GM18499 (cell line): Measurements from ENCODE around the gene C16orf96.

Experiments
- ATAC-seq: cut with Tn5 transposase; IDR thresholded peaks from one replicate; pipeline ENCODE4 v1.9.1; 2021; ENCODE audit warnings: moderate number of reproducible peaks; ENCODE audit not compliant: insufficient read depth, unreplicated experiment

The C16orf96 gene

GRCh38 chr16:4637501-4638166, 81.5 kb downstream of the C16orf96 start:
- ATAC-seq, result no peak

- no peak for ATAC-seq
These were observed 83.9 kb downstream of the C16orf96 start for GRCh38 chr16:4639899-4640509.

DNA sequence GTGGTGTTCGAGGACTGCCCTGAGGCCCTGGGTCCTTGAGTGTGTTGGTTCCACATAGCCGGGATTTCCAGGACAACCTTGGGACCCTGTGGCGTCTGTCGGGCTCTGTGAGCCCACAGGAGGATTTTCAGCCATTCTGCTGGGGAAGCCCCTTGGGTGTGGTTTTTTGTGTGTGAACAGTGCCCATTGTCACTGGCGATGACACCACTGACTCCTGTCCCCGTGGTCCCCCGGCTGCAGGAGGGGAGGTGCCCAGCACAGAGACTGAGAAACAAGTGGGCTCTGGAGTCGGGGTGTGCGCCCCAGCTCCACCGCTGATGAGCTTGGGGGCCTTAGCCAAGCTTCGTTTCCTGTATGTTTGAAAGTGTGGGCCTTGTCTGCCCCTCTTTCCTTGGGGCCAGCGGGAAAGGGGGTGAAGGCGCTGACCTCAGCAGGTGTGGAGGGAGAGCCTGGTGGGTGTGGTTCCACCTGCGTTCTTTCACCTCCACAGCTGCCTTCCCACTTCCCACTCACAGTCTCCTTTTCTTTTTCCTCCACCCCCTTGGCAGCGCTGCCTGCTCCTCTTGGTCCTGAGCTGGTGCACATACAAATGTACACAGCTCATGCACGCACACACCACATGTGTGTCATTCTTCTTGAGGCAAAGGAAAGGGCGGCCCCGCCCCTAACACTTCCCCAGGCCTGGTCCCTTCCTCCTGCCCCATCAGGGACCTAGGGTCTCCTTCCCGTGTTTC, 84.6 kb downstream of the C16orf96 start:
- no peak for ATAC-seq

GRCh38 chr16:4641306-4641687, 85.2 kb downstream of the C16orf96 start:
- no peak for ATAC-seq

- ATAC-seq, result no peak
These were observed 85.8 kb downstream of the C16orf96 start for GRCh38 chr16:4641895-4642294.

- ATAC-seq, result no peak
These were observed 90.9 kb downstream of the C16orf96 start for GRCh38 chr16:4646773-4647643.

DNA sequence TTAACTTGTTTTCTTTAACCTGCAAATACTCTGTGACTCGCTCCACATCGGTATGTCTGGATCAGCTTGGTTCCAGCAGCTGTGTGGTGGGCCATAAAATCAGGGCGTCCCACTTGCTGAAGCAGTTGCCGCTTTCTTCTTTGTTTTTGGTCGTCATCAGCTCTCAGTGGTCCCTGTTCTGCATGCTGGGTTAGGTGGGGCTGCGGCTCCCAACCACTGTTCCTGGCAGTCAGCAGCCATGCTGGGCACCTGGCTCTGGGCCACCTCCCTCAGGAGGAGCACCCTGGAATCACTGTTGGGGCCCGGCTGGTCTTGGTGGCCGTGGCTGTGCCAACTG, 91.5 kb downstream of the C16orf96 start:
- ATAC-seq, result no peak

DNA sequence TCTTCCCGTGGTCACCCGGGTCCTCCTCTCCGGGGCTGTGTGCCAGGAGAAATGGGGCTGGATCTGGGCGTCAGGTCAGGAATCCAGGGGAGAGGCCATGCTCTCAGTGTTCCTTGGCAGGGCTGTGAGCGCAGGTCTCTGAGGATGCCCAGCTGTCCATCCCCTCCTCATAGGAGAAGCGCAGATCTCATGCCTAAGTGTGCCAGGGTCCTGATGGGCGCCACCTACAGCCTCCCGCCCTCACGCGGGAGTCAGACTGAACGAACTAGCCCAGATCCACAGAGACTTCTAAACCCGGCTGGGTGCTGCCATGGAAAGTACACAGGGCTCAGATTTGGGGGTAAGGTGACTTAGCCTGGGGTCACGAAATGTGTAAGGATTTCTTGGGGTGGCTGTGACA, 92.8 kb downstream of the C16orf96 start:
- no peak for ATAC-seq

GRCh38 chr16:4649744-4650442, 93.8 kb downstream of the C16orf96 start:
- ATAC-seq, result no peak
